ENCODE measurements around the gene ARID3A. TPM values are rescaled to one million over a fixed set of nuclear protein-coding genes. Genes with fewer than 3 reads are reported as not detected.
A peak's percentile ranks its signal among the peaks of the same experiment; 100 is the strongest.

The ARID3A gene
- total and polyA plus RNA-seq, 12 donors, result 3.0 to 11.7 (median 5.0) TPM

GRCh38 chr19:924553-925086, 1.2 kb upstream of the ARID3A start:
- no peak for TF ChIP-seq CTCF (IDR thresholded peaks at IDR 0.05)
- H3K27ac ChIP-seq, result peak overlapping the region in 6 of 10 donors; percentile 70 to 98 (median 88)
- H3K4me3 ChIP-seq, result peak overlapping the region; percentile 51 to 99 (median 84)
- 13 to 16% methylated on average over 30 to 31 of the region's 31 CpGs for WGBS, 2 donors
- DNase-seq, result no peak
- peaks cover 7 to 63% (median 31%) of the 10 kb centered on the region in 9 donors for H3K4me1 ChIP-seq
- peaks cover 12 to 20% (median 19%) of the 10 kb centered on the region in 7 donors for H3K27me3 ChIP-seq
- ATAC-seq, result no peak
- intact Hi-C loops (cut with DNase I), result loop anchor here in 6 of 10 donors (2.0 to 10.0 kb wide), 6 partner anchors 58 to 320 kb away; partner anchors contain the start of genes ATP5F1D (in 2 of the 6), CBARP (in 1 of the 6), CFD (in 1 of the 6) and MIDN (in 1 of the 6)
- no peaks in the 10 kb centered on the region for H3K9me3 ChIP-seq
- H3K36me3 ChIP-seq, result peaks cover 0 to 3% (median 0%) of the 10 kb centered on the region in 9 donors

GRCh38 chr19:925087-925525, 729 bp upstream of the ARID3A start:
- intact Hi-C loops (cut with DNase I), result loop anchor here in 5 of 10 donors (2.0 to 10.0 kb wide), 4 partner anchors 58 to 320 kb away; partner anchors contain the start of genes ATP5F1D (in 2 of the 5), CBARP (in 1 of the 5) and MIDN (in 1 of the 5)

GRCh38 chr19:926323-926588, 421 bp downstream of the ARID3A start:
- no peak for TF ChIP-seq CTCF (IDR thresholded peaks at IDR 0.05)
- peak overlapping the region in 9 of 10 donors; percentile 54 to 98 (median 85) for H3K27ac ChIP-seq
- H3K4me3 ChIP-seq, result peak overlapping the region; percentile 51 to 99 (median 84)
- H3K9me3 ChIP-seq, result no peaks in the 10 kb centered on the region
- peaks cover 1 to 3% (median 3%) of the 10 kb centered on the region in 7 donors for H3K27me3 ChIP-seq
- 0 to 1% methylated on average over 19 to 21 of the region's 21 CpGs for WGBS, 2 donors
- intact Hi-C loops (cut with DNase I), result loop anchor here in 3 of 10 donors (5.0 to 10.0 kb wide), 3 partner anchors 309 to 319 kb away; partner anchors contain the start of genes ATP5F1D (in 2 of the 3), CBARP (in 1 of the 3) and MIDN (in 1 of the 3)
- peaks cover 7 to 47% (median 19%) of the 10 kb centered on the region in 9 donors for H3K4me1 ChIP-seq
- ATAC-seq, result no peak
- H3K36me3 ChIP-seq, result peaks cover 0 to 7% (median 0%) of the 10 kb centered on the region in 9 donors
- DNase-seq, result no peak

More at GRCh38 chr19:925087-925525, 729 bp upstream of the ARID3A start:
- peak overlapping the region in 9 of 10 donors; percentile 54 to 98 (median 84) for H3K27ac ChIP-seq
- WGBS, 2 donors, result 0% methylated on average over 39 of the region's 39 CpGs
- TF ChIP-seq CTCF (IDR thresholded peaks at IDR 0.05), result no peak
- H3K9me3 ChIP-seq, result no peaks in the 10 kb centered on the region
- DNase-seq, result peak in 1 of 2 donors; percentile 36
- H3K27me3 ChIP-seq, result peaks cover 7 to 15% (median 14%) of the 10 kb centered on the region in 7 donors
- H3K4me1 ChIP-seq, result peaks cover 7 to 58% (median 26%) of the 10 kb centered on the region in 9 donors
- peak; percentile 41 to 61 (median 53) for ATAC-seq
- H3K4me3 ChIP-seq, result peak overlapping the region; percentile 51 to 99 (median 84)
- H3K36me3 ChIP-seq, result peaks cover 0 to 7% (median 0%) of the 10 kb centered on the region in 9 donors

- Histone ChIP-seq H3K36me3 (peaks cover 0 to 7% (median 0%) of the 10 kb centered on the region in 9 donors), H3K4me3 (peak overlapping the region; percentile 51 to 99 (median 84)), H3K4me1 (peaks cover 7 to 44% (median 19%) of the 10 kb centered on the region in 9 donors), H3K27ac (peak overlapping the region in 9 of 10 donors; percentile 54 to 98 (median 85)), H3K27me3 (no peaks in the 10 kb centered on the region), H3K9me3 (no peaks in the 10 kb centered on the region)
- intact Hi-C loops (cut with DNase I), result loop anchor here in 3 of 10 donors (5.0 to 10.0 kb wide), 3 partner anchors 308 to 318 kb away; partner anchors contain the start of genes ATP5F1D (in 2 of the 3), CBARP (in 1 of the 3) and MIDN (in 1 of the 3)
- no peak for TF ChIP-seq CTCF (IDR thresholded peaks at IDR 0.05)
- ATAC-seq (peak in 7 of 8 donors; percentile 14 to 40 (median 27)), DNase-seq (peak; percentile 63 to 71)
- 0 to 1% methylated on average over 52 of the region's 52 CpGs for WGBS, 2 donors
Measured at GRCh38 chr19:926589-927350, 935 bp downstream of the ARID3A start.

Data from heart right ventricle (tissue), 16 donors.